GM21529 (cell line): ENCODE results near the gene GBGT1.

Source experiments
- ATAC-seq: cut with Tn5 transposase; IDR thresholded peaks from one replicate; pipeline ENCODE4 v1.9.1; 2021; ENCODE audit not compliant: unreplicated experiment

GBGT1 gene

GRCh38 chr9:133165452-133165730, 1.7 kb upstream of the GBGT1 start:
- no peak for ATAC-seq

GRCh38 chr9:133164191-133164590, 477 bp upstream of the GBGT1 start:
- ATAC-seq: no peak

- ATAC-seq: no peak
Measured at GRCh38 chr9:133162861-133163503, 732 bp downstream of the GBGT1 start.

- ATAC-seq: no peak
Measured at GRCh38 chr9:133161547-133161950, 2.2 kb downstream of the GBGT1 start.

- ATAC-seq: no peak
Measured at GRCh38 chr9:133160742-133161546, 2.8 kb downstream of the GBGT1 start.

- ATAC-seq: no peak
Measured at GRCh38 chr9:133158695-133159094, 5.0 kb downstream of the GBGT1 start.

- no peak for ATAC-seq
Measured at GRCh38 chr9:133155156-133155555, 8.6 kb downstream of the GBGT1 start.

- ATAC-seq: no peak
Measured at GRCh38 chr9:133154097-133154989, 9.4 kb downstream of the GBGT1 start.

GRCh38 chr9:133153227-133154096, 10.3 kb downstream of the GBGT1 start:
- ATAC-seq: no peak

GRCh38 chr9:133151601-133152525, 11.9 kb downstream of the GBGT1 start:
- ATAC-seq: no peak

- ATAC-seq: no peak
Measured at GRCh38 chr9:133151041-133151440, 12.7 kb downstream of the GBGT1 start.

- peak; percentile 63 for ATAC-seq
Measured at GRCh38 chr9:133149130-133150015, 14.3 kb downstream of the GBGT1 start.

- no peak for ATAC-seq
Measured at GRCh38 chr9:133148199-133149129, 15.2 kb downstream of the GBGT1 start.

GRCh38 chr9:133147412-133148198, 16.1 kb downstream of the GBGT1 start:
- peak; percentile 23 for ATAC-seq

- no peak for ATAC-seq
Measured at GRCh38 chr9:133146746-133147411, 16.8 kb downstream of the GBGT1 start.
